ENCODE data around the gene SLC51A. TPM values are rescaled to one million over a fixed set of nuclear protein-coding genes. Genes with fewer than 3 reads are reported as not detected.

Gene SLC51A
- total and polyA plus RNA-seq, 10 donors = 0.30 to 14.6 (median 3.4) TPM

- Histone ChIP-seq H3K27me3 (replicated peaks in 1 of 7) (no peaks in the 10 kb centered on the region), H3K27ac (peak overlapping the region in 6 of 8 donors; percentile 28 to 83 (median 72)), H3K9me3 (no peaks in the 10 kb centered on the region), H3K4me3 (no peak overlapping the region), H3K36me3 (peaks cover 0 to 87% (median 40%) of the 10 kb centered on the region in 6 donors), H3K4me1 (no peaks in the 10 kb centered on the region)
- TF ChIP-seq POLR2A (IDR thresholded peaks at IDR 0.05) = no peak
- peak in 1 of 3 donors; percentile 21 for TF ChIP-seq POLR2AphosphoS5 (IDR thresholded peaks at IDR 0.05)
- no peak for TF ChIP-seq CTCF (IDR thresholded peaks at IDR 0.05 in 8 of 11, conservative IDR thresholded peaks at IDR 0.05 in 3 of 11)
- DNase-seq = no peak
- 51 to 86% (median 80%) methylated on average over 13 of the region's 13 CpGs for WGBS, 5 donors
- intact Hi-C loops (cut with DNase I; ENCODE audit: low total_unique reads) = no loop called here
Measured at GRCh38 chr3:196246612-196247308, 30.4 kb downstream of the SLC51A start.

GRCh38 chr3:196251918-196252317 lies 35.6 kb downstream of the SLC51A start:
- Histone ChIP-seq H3K4me1 (peaks cover 0 to 7% (median 0%) of the 10 kb centered on the region in 6 donors), H3K27ac (no peak overlapping the region), H3K4me3 (no peak overlapping the region), H3K9me3 (no peaks in the 10 kb centered on the region), H3K36me3 (peaks cover 0 to 80% (median 37%) of the 10 kb centered on the region in 6 donors), H3K27me3 (replicated peaks in 1 of 7) (no peaks in the 10 kb centered on the region)
- WGBS, 5 donors = 82 to 96% (median 91%) methylated on average over 15 to 16 of the region's 16 CpGs
- intact Hi-C loops (cut with DNase I; ENCODE audit: low total_unique reads) = loop anchor here (5.0 kb wide), 1 partner anchor 270 kb away; no protein-coding TSS in a partner anchor
- no peak for DNase-seq
- TF ChIP-seq POLR2A (IDR thresholded peaks at IDR 0.05) (no peak), POLR2AphosphoS5 (IDR thresholded peaks at IDR 0.05) (no peak), CTCF (IDR thresholded peaks at IDR 0.05 in 8 of 11, conservative IDR thresholded peaks at IDR 0.05 in 3 of 11) (no peak)

- H3K4me1 ChIP-seq = peaks cover 0 to 7% (median 0%) of the 10 kb centered on the region in 6 donors
- peaks cover 0 to 81% (median 30%) of the 10 kb centered on the region in 6 donors for H3K36me3 ChIP-seq
- whole genome bisulfite sequencing, 5 donors = 68 to 82% (median 76%) methylated on average over 5 of the region's 5 CpGs
- TF ChIP-seq POLR2AphosphoS5 (IDR thresholded peaks at IDR 0.05) (no peak), CTCF (IDR thresholded peaks at IDR 0.05 in 8 of 11, conservative IDR thresholded peaks at IDR 0.05 in 3 of 11) (no peak), POLR2A (IDR thresholded peaks at IDR 0.05) (no peak)
- no peaks in the 10 kb centered on the region for H3K9me3 ChIP-seq
- H3K4me3 ChIP-seq = no peak overlapping the region
- no peaks in the 10 kb centered on the region for H3K27me3 ChIP-seq (replicated peaks in 1 of 7)
- DNase-seq = no peak
- intact Hi-C loops (cut with DNase I; ENCODE audit: low total_unique reads) = loop anchor here (5.0 kb wide), 1 partner anchor 268 kb away; no protein-coding TSS in a partner anchor
- no peak overlapping the region for H3K27ac ChIP-seq
Measured at GRCh38 chr3:196254376-196255283, 38.3 kb downstream of the SLC51A start.

Measured in spleen (tissue), 11 donors.